A673 (cell line): Measurements from ENCODE around the gene WFDC1. TPM values are rescaled to one million over a fixed set of nuclear protein-coding genes. Genes with fewer than 3 reads are reported as not detected.

Experiments
- BruUV-seq: library from RNA; stranded (reverse); fragments of 400-500 nt; replicated peaks from 2 replicates; lab custom pipeline; 2021; lab: Mats Ljungman, UMichigan
- CTCF ChIA-PET: fragments of 300-600 bp; sonication (Branson Sonifier 250); formaldehyde crosslinking; loops from one replicate; lab custom pipeline; 2022; ENCODE audit warnings: antibody characterized with exemption; lab: Charles Lee
- POLR2A ChIA-PET: fragments of 300-600 bp; sonication (Branson Sonifier 250); formaldehyde crosslinking; loops from one replicate; lab custom pipeline; 2022; ENCODE audit warnings: antibody characterized with exemption; ENCODE audit not compliant: low non-redundant PET; lab: Charles Lee
- DNase-seq: peaks from one replicate; pipeline ENCODE4 v3.0.0-alpha.2; 2015; ENCODE audit warnings: low spot score
- H3K27ac ChIP-seq: fragments of 200-600 bp; sonication (generic); 2 replicates; pipeline ENCODE4 v1.5.1; 2016; ENCODE audit warnings: mixed run types, low read depth, mild to moderate bottlenecking, mixed read lengths, antibody characterized with exemption, low read length; ENCODE audit not compliant: poor library complexity, severe bottlenecking
- H3K27me3 ChIP-seq: fragments of 200-600 bp; sonication (generic); replicated peaks from 2 replicates; pipeline ENCODE4 v1.6.1; 2017; ENCODE audit warnings: mixed run types, low read depth, mild to moderate bottlenecking, mixed read lengths, antibody characterized with exemption, low read length; ENCODE audit not compliant: insufficient read depth, poor library complexity
- H3K36me3 ChIP-seq: fragments of 200-600 bp; sonication (generic); 2 replicates; pipeline ENCODE4 v1.6.1; 2016; ENCODE audit warnings: mixed run types, mild to moderate bottlenecking, mixed read lengths, antibody characterized with exemption, low read length; ENCODE audit not compliant: insufficient read depth, poor library complexity, severe bottlenecking
- H3K4me1 ChIP-seq: fragments of 200-600 bp; sonication (generic); 2 replicates; pipeline ENCODE4 v1.6.1; 2017; ENCODE audit warnings: mixed run types, mild to moderate bottlenecking, mixed read lengths, antibody characterized with exemption, low read length; ENCODE audit not compliant: insufficient read depth, poor library complexity, severe bottlenecking
- H3K4me3 ChIP-seq: fragments of 200-600 bp; sonication (generic); 2 replicates; pipeline ENCODE4 v1.5.1; 2016; ENCODE audit warnings: low read depth, mixed run types, mild to moderate bottlenecking, mixed read lengths, low read length; ENCODE audit not compliant: poor library complexity, severe bottlenecking
- H3K9me3 ChIP-seq: fragments of 200-600 bp; sonication (generic); 2 replicates; pipeline ENCODE4 v1.6.1; 2016; ENCODE audit warnings: mixed run types, low read depth, mild to moderate bottlenecking, mixed read lengths, antibody characterized with exemption, low read length; ENCODE audit not compliant: poor library complexity, severe bottlenecking
- EZH2 ChIP-seq: fragments of 200-600 bp; sonication (generic); IDR thresholded peaks from 2 replicates; pipeline ENCODE4 v1.6.1; 2017; ENCODE audit warnings: borderline replicate concordance, low read depth, mild to moderate bottlenecking, mixed read lengths, antibody characterized with exemption, low read length; ENCODE audit not compliant: poor library complexity, severe bottlenecking
- intact Hi-C: fragments of 100-400 bp; cut with micrococcal nuclease; formaldehyde crosslinking; loops from one replicate; pipeline ENCODE4 v1.10.0; 2022; ENCODE audit not compliant: unreplicated experiment
- total RNA-seq: library from RNA; stranded (reverse); gene quantifications from 2 replicates; pipeline ENCODE4 v1.2.3, GENCODE V29; 2021
- TF ChIP-seq, protein P1 (sequence below): fragments of 300-800, 200-600 bp; sonication (generic); conservative IDR thresholded peaks from 2 replicates; pipeline ENCODE4 v1.5.1; 2017; ENCODE audit warnings: low read depth, mild to moderate bottlenecking, antibody characterized with exemption, low read length, moderate library complexity, mixed read lengths

WFDC1 gene
- total RNA-seq, 1 experiment from 2014 or later = not detected

DNA sequence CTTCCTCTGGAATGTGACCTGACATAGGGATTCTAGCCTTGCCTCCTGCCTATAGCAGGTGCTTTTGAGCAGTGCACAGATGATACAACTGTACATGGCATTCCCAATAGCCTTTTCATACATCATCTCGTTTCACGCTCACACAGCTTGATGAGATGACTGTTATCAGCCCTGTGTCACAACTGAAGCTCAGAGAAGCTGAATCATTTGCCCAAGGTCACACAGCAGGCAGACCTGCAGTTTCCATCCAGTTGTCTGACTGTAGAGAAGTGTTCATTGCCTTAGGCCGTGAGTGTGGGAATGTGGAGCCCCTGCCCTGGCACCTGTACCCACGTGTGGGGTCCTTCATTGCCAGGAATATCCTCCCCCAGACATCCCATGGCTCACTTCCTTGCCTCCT lies 20.1 kb downstream of the WFDC1 start:
- Histone ChIP-seq H3K27me3 (peaks cover 31% of the 10 kb centered on the region), H3K9me3 (no peaks in the 10 kb centered on the region), H3K4me1 (no peaks in the 10 kb centered on the region), H3K27ac (no peak overlapping the region), H3K36me3 (no peaks in the 10 kb centered on the region), H3K4me3 (no peak overlapping the region)
- ChIA-PET POLR2A (no interaction called here), CTCF (no interaction called here)
- no peak for DNase-seq
- BruUV-seq = no TSS peak
- TF ChIP-seq, protein P1, sequence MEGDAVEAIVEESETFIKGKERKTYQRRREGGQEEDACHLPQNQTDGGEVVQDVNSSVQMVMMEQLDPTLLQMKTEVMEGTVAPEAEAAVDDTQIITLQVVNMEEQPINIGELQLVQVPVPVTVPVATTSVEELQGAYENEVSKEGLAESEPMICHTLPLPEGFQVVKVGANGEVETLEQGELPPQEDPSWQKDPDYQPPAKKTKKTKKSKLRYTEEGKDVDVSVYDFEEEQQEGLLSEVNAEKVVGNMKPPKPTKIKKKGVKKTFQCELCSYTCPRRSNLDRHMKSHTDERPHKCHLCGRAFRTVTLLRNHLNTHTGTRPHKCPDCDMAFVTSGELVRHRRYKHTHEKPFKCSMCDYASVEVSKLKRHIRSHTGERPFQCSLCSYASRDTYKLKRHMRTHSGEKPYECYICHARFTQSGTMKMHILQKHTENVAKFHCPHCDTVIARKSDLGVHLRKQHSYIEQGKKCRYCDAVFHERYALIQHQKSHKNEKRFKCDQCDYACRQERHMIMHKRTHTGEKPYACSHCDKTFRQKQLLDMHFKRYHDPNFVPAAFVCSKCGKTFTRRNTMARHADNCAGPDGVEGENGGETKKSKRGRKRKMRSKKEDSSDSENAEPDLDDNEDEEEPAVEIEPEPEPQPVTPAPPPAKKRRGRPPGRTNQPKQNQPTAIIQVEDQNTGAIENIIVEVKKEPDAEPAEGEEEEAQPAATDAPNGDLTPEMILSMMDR = no peak
- no peak for TF ChIP-seq EZH2
- intact Hi-C loops = no loop called here

GRCh38 chr16:84315422-84315821 lies 20.7 kb downstream of the WFDC1 start:
- Histone ChIP-seq H3K36me3 (no peaks in the 10 kb centered on the region), H3K27ac (no peak overlapping the region), H3K4me1 (no peaks in the 10 kb centered on the region), H3K27me3 (peaks cover 31% of the 10 kb centered on the region), H3K9me3 (no peaks in the 10 kb centered on the region), H3K4me3 (no peak overlapping the region)
- no peak for DNase-seq
- no TSS peak for BruUV-seq
- TF ChIP-seq EZH2 = no peak
- TF ChIP-seq, protein P1 = no peak
- POLR2A ChIA-PET = no interaction called here
- intact Hi-C loops = no loop called here
- CTCF ChIA-PET = no interaction called here

- intact Hi-C loops = no loop called here
- TF ChIP-seq EZH2 = no peak
- TF ChIP-seq, protein P1 = no peak
- CTCF ChIA-PET = no interaction called here
- Histone ChIP-seq H3K36me3 (no peaks in the 10 kb centered on the region), H3K27ac (no peak overlapping the region), H3K9me3 (no peaks in the 10 kb centered on the region), H3K4me3 (no peak overlapping the region), H3K4me1 (no peaks in the 10 kb centered on the region), H3K27me3 (peaks cover 16% of the 10 kb centered on the region)
- POLR2A ChIA-PET = no interaction called here
- no TSS peak for BruUV-seq
- DNase-seq = no peak
Observed at GRCh38 chr16:84318091-84318975, 23.7 kb downstream of the WFDC1 start.
